Activated naive CD4-positive, alpha-beta T cell treated with Interleukin-2 at 50 U/mL for 16 hours (primary cell): ENCODE results near the gene TRIB2.

ENCODE experiments used
- DNase-seq: peaks from one replicate; pipeline ENCODE4 v3.0.0-alpha.2; 2020

Gene TRIB2

GRCh38 chr2:12754643-12755042, 37.9 kb downstream of the TRIB2 start:
- no peak for DNase-seq

- no peak for DNase-seq
These were observed 38.6 kb downstream of the TRIB2 start for GRCh38 chr2:12755384-12755783.

- DNase-seq, result no peak
These were observed 42.5 kb downstream of the TRIB2 start for GRCh38 chr2:12759248-12759647.

- DNase-seq, result no peak
These were observed 44.4 kb downstream of the TRIB2 start for GRCh38 chr2:12761104-12761503.

- no peak for DNase-seq
These were observed 45.6 kb downstream of the TRIB2 start for GRCh38 chr2:12762337-12762736.

- no peak for DNase-seq
These were observed 46.2 kb downstream of the TRIB2 start for GRCh38 chr2:12762976-12763375.

- no peak for DNase-seq
These were observed 46.8 kb downstream of the TRIB2 start for GRCh38 chr2:12763486-12763885.

- no peak for DNase-seq
These were observed 47.5 kb downstream of the TRIB2 start for GRCh38 chr2:12764075-12764730.

GRCh38 chr2:12764849-12765605, 48.3 kb downstream of the TRIB2 start:
- no peak for DNase-seq

GRCh38 chr2:12766421-12766879, 49.7 kb downstream of the TRIB2 start:
- no peak for DNase-seq

- no peak for DNase-seq
These were observed 50.8 kb downstream of the TRIB2 start for GRCh38 chr2:12767541-12767940.

- no peak for DNase-seq
These were observed 51.4 kb downstream of the TRIB2 start for GRCh38 chr2:12767996-12768624.

GRCh38 chr2:12769492-12770105, 52.9 kb downstream of the TRIB2 start:
- DNase-seq, result no peak

- DNase-seq, result no peak
These were observed 53.7 kb downstream of the TRIB2 start for GRCh38 chr2:12770300-12770968.

GRCh38 chr2:12771154-12771553, 54.4 kb downstream of the TRIB2 start:
- no peak for DNase-seq

GRCh38 chr2:12773586-12774394, 57.1 kb downstream of the TRIB2 start:
- DNase-seq, result no peak

- no peak for DNase-seq
These were observed 57.6 kb downstream of the TRIB2 start for GRCh38 chr2:12774395-12774727.

- DNase-seq, result no peak
These were observed 59.8 kb downstream of the TRIB2 start for GRCh38 chr2:12776521-12776961.

- no peak for DNase-seq
These were observed 61.6 kb downstream of the TRIB2 start for GRCh38 chr2:12778369-12778768.

- no peak for DNase-seq
These were observed 62.3 kb downstream of the TRIB2 start for GRCh38 chr2:12778811-12779579.

GRCh38 chr2:12781329-12781728, 64.6 kb downstream of the TRIB2 start:
- DNase-seq, result no peak
